ENCODE results near the gene NPW. TPM values are rescaled to one million over a fixed set of nuclear protein-coding genes. Genes with fewer than 3 reads are reported as not detected.

The NPW gene
- polyA plus RNA-seq, 1 donor (not counting 4 experiments of a cell fraction or from before 2014, with no cell fraction given) = not detected

- no peak for FAIRE-seq
- dilution Hi-C loops (cut with MboI; ENCODE audit: extremely low pct_ligation_motif_present, low sequenced_read_pairs) = no loop called here
- H3K36me3 ChIP-seq (ENCODE audit: control insufficient read depth in 2 of 2, extremely low read depth in 1 of 2, insufficient read depth in 2 of 2, low read length in 2 of 2) = peaks cover 4 to 6% of the 10 kb centered on the region in 2 experiments
- H3K4me3 ChIP-seq (ENCODE audit: control insufficient read depth in 2 of 3, extremely low read depth in 1 of 3, insufficient read depth in 2 of 3, low read depth in 1 of 3, low read length in 3 of 3) = peak overlapping the region; percentile 77 to 89 (median 84)
- peaks cover 12% of the 10 kb centered on the region for H3K4me1 ChIP-seq (ENCODE audit: control insufficient read depth, extremely low read depth, insufficient read depth, low read length)
- no peaks in the 10 kb centered on the region for H3K27me3 ChIP-seq (ENCODE audit: control insufficient read depth, extremely low read depth, insufficient read depth, low read length)
- no peak for DNase-seq (ENCODE audit: low read depth, low spot score)
- peaks cover 12% of the 10 kb centered on the region for H3K79me2 ChIP-seq (ENCODE audit: control insufficient read depth, insufficient read depth, low read length)
- H3K4me2 ChIP-seq (ENCODE audit: control insufficient read depth, extremely low read depth, insufficient read depth, low read depth, low read length) = peak overlapping the region; percentile 98
- H2AFZ ChIP-seq (ENCODE audit: control insufficient read depth, low read length) = peak overlapping the region; percentile 77
- H3K9me1 ChIP-seq (ENCODE audit: control insufficient read depth, extremely low read depth, insufficient read depth, low read length) = no peaks in the 10 kb centered on the region
- H4K20me1 ChIP-seq (ENCODE audit: control insufficient read depth, extremely low read depth, insufficient read depth, low read length) = no peaks in the 10 kb centered on the region
- no peaks in the 10 kb centered on the region for H3K9me3 ChIP-seq (ENCODE audit: control insufficient read depth, low read depth, low read length)
- no peak for TF ChIP-seq EZH2 (IDR thresholded peaks at IDR 0.05; ENCODE audit: low read length)
- TF ChIP-seq, protein P1, sequence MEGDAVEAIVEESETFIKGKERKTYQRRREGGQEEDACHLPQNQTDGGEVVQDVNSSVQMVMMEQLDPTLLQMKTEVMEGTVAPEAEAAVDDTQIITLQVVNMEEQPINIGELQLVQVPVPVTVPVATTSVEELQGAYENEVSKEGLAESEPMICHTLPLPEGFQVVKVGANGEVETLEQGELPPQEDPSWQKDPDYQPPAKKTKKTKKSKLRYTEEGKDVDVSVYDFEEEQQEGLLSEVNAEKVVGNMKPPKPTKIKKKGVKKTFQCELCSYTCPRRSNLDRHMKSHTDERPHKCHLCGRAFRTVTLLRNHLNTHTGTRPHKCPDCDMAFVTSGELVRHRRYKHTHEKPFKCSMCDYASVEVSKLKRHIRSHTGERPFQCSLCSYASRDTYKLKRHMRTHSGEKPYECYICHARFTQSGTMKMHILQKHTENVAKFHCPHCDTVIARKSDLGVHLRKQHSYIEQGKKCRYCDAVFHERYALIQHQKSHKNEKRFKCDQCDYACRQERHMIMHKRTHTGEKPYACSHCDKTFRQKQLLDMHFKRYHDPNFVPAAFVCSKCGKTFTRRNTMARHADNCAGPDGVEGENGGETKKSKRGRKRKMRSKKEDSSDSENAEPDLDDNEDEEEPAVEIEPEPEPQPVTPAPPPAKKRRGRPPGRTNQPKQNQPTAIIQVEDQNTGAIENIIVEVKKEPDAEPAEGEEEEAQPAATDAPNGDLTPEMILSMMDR (optimal IDR thresholded peaks at IDR 0.05 in 1 of 3, IDR thresholded peaks at IDR 0.05 in 1 of 3, conservative IDR thresholded peaks at IDR 0.05 in 1 of 3; ENCODE audit: extremely low read depth in 1 of 3, insufficient read depth in 2 of 3, low read length in 3 of 3) = no peak
- peak overlapping the region; percentile 8 for H3K27ac ChIP-seq (ENCODE audit: control insufficient read depth, insufficient read depth, low read length)
- peak overlapping the region; percentile 82 for H3K9ac ChIP-seq (ENCODE audit: control insufficient read depth, extremely low read depth, insufficient read depth, low read length)
Measured at GRCh38 chr16:2048116-2048543, 28.5 kb downstream of the NPW start.

- dilution Hi-C loops (cut with MboI; ENCODE audit: extremely low pct_ligation_motif_present, low sequenced_read_pairs) = no loop called here
- TF ChIP-seq EZH2 (IDR thresholded peaks at IDR 0.05; ENCODE audit: low read length) = no peak
- TF ChIP-seq, protein P1 (optimal IDR thresholded peaks at IDR 0.05 in 1 of 3, IDR thresholded peaks at IDR 0.05 in 1 of 3, conservative IDR thresholded peaks at IDR 0.05 in 1 of 3; ENCODE audit: extremely low read depth in 1 of 3, insufficient read depth in 2 of 3, low read length in 3 of 3) = no peak
- Histone ChIP-seq H2AFZ (ENCODE audit: control insufficient read depth, low read length) (no peak overlapping the region), H3K4me3 (ENCODE audit: control insufficient read depth in 2 of 3, extremely low read depth in 1 of 3, insufficient read depth in 2 of 3, low read depth in 1 of 3, low read length in 3 of 3) (no peak overlapping the region), H3K4me1 (ENCODE audit: control insufficient read depth, extremely low read depth, insufficient read depth, low read length) (peaks cover 7% of the 10 kb centered on the region), H4K20me1 (ENCODE audit: control insufficient read depth, extremely low read depth, insufficient read depth, low read length) (no peaks in the 10 kb centered on the region), H3K27me3 (ENCODE audit: control insufficient read depth, extremely low read depth, insufficient read depth, low read length) (no peaks in the 10 kb centered on the region), H3K9ac (ENCODE audit: control insufficient read depth, extremely low read depth, insufficient read depth, low read length) (no peak overlapping the region), H3K27ac (ENCODE audit: control insufficient read depth, insufficient read depth, low read length) (no peak overlapping the region), H3K9me1 (ENCODE audit: control insufficient read depth, extremely low read depth, insufficient read depth, low read length) (no peaks in the 10 kb centered on the region), H3K9me3 (ENCODE audit: control insufficient read depth, low read depth, low read length) (no peaks in the 10 kb centered on the region), H3K4me2 (ENCODE audit: control insufficient read depth, extremely low read depth, insufficient read depth, low read depth, low read length) (no peak overlapping the region), H3K79me2 (ENCODE audit: control insufficient read depth, insufficient read depth, low read length) (peaks cover 10% of the 10 kb centered on the region), H3K36me3 (ENCODE audit: control insufficient read depth in 2 of 2, extremely low read depth in 1 of 2, insufficient read depth in 2 of 2, low read length in 2 of 2) (peaks cover 8 to 22% of the 10 kb centered on the region in 2 experiments)
- DNase-seq (ENCODE audit: low read depth, low spot score) (no peak), FAIRE-seq (no peak)
Measured at GRCh38 chr16:2053211-2053610, 33.6 kb downstream of the NPW start.

Measured in keratinocyte (primary cell).